GM23338 (cell line): ENCODE results near the gene DGKD. TPM values are rescaled to one million over a fixed set of nuclear protein-coding genes. Genes with fewer than 3 reads are reported as not detected.

Source experiments
- ATAC-seq: fragments of 200-7000 bp; cut with Tn5 transposase; 3 replicates; pipeline ENCODE4 v1.9.1; 2020
- DNase-seq: peaks from one replicate; pipeline ENCODE4 v3.0.0-alpha.2; 2015; ENCODE audit warnings: low spot score
- H2AFZ ChIP-seq: fragments of 200-600 bp; sonication (generic); 2 replicates; pipeline ENCODE4 v1.8.0; 2016; ENCODE audit warnings: antibody characterized with exemption, mild to moderate bottlenecking, moderate library complexity
- H3F3A ChIP-seq: fragments of 200-600 bp; sonication (generic); replicated peaks from 2 replicates; pipeline ENCODE4 v1.8.0; 2017; ENCODE audit warnings: antibody characterized with exemption, mixed run types, low read depth
- H3K27ac ChIP-seq: fragments of 200-600 bp; sonication (generic); 2 replicates; pipeline ENCODE4 v1.6.1; 2016; ENCODE audit warnings: low read depth
- H3K27me3 ChIP-seq: fragments of 200-600 bp; sonication (generic); 2 replicates; pipeline ENCODE4 v1.8.0; 2016; ENCODE audit warnings: mild to moderate bottlenecking, mixed run types, moderate library complexity; ENCODE audit not compliant: insufficient read depth
- H3K36me3 ChIP-seq: fragments of 200-600 bp; sonication (generic); 2 replicates; pipeline ENCODE4 v1.8.0; 2016; ENCODE audit warnings: mild to moderate bottlenecking; ENCODE audit not compliant: insufficient read depth
- H3K4me1 ChIP-seq: fragments of 200-600 bp; sonication (generic); 2 replicates; pipeline ENCODE4 v1.8.0; 2016; ENCODE audit warnings: mild to moderate bottlenecking, moderate library complexity; ENCODE audit not compliant: insufficient read depth
- H3K4me2 ChIP-seq: fragments of 200-600 bp; sonication (generic); 2 replicates; pipeline ENCODE4 v1.7.1; 2017; ENCODE audit warnings: mixed run types
- H3K4me3 ChIP-seq: fragments of 200-600 bp; sonication (generic); 2 replicates; pipeline ENCODE4 v1.6.1; 2016; ENCODE audit warnings: mixed run types
- H3K79me2 ChIP-seq: fragments of 200-600 bp; sonication (generic); replicated peaks from 2 replicates; pipeline ENCODE4 v1.8.0; 2017; ENCODE audit warnings: mild to moderate bottlenecking; ENCODE audit not compliant: insufficient read depth
- H3K9me2 ChIP-seq: fragments of 200-600 bp; sonication (generic); 2 replicates; pipeline ENCODE4 v1.8.0; 2017; ENCODE audit not compliant: insufficient read depth
- H4K20me1 ChIP-seq: fragments of 200-600 bp; sonication (generic); replicated peaks from 2 replicates; pipeline ENCODE4 v1.8.0; 2017; ENCODE audit warnings: mild to moderate bottlenecking; ENCODE audit not compliant: insufficient read depth
- H3K27ac Mint-ChIP-seq: 2 replicates; pipeline ENCODE4 v1.8.0; 2020; ENCODE audit warnings: inconsistent platforms, mild to moderate bottlenecking, moderate library complexity, mixed read lengths
- H3K27me3 Mint-ChIP-seq: 3 replicates; pipeline ENCODE4 v1.8.0; 2022; ENCODE audit warnings: low read depth, mild to moderate bottlenecking, moderate library complexity, mixed read lengths, inconsistent platforms; ENCODE audit not compliant: insufficient read depth, poor library complexity
- H3K36me3 Mint-ChIP-seq: 3 replicates; pipeline ENCODE4 v1.8.0; 2021; ENCODE audit warnings: low read depth, mild to moderate bottlenecking, inconsistent platforms, moderate library complexity, mixed read lengths
- H3K4me1 Mint-ChIP-seq: 3 replicates; pipeline ENCODE4 v1.8.0; 2020; ENCODE audit warnings: mild to moderate bottlenecking, inconsistent platforms, mixed read lengths
- H3K4me3 Mint-ChIP-seq: 3 replicates; pipeline ENCODE4 v1.8.0; 2021; ENCODE audit warnings: moderate library complexity, mild to moderate bottlenecking, inconsistent platforms, mixed read lengths
- H3K9me3 Mint-ChIP-seq: 3 replicates; pipeline ENCODE4 v1.8.0; 2020; ENCODE audit warnings: moderate library complexity, mild to moderate bottlenecking, inconsistent platforms, mixed read lengths
- CREB1 ChIP-seq: fragments of 250-450 bp; sonication (Bioruptor Pico); IDR thresholded peaks from 2 replicates; pipeline ENCODE4 v1.5.0; 2020; ENCODE audit warnings: low read depth, mild to moderate bottlenecking, moderate library complexity
- ETS1 ChIP-seq: IDR thresholded peaks from 2 replicates; pipeline ENCODE4 v1.6.1; 2016; ENCODE audit warnings: antibody characterized with exemption
- EZH2 ChIP-seq: fragments of 200-600 bp; sonication (generic); IDR thresholded peaks from one replicate; pipeline ENCODE4 v1.8.0; 2017; ENCODE audit warnings: antibody characterized with exemption, mild to moderate bottlenecking, low read depth; ENCODE audit not compliant: unreplicated experiment
- EZH2phosphoT487 ChIP-seq: fragments of 200-600 bp; sonication (generic); IDR thresholded peaks from one replicate; pipeline ENCODE4 v1.8.1; 2018; ENCODE audit warnings: antibody characterized with exemption; ENCODE audit not compliant: unreplicated experiment
- JUNB ChIP-seq: IDR thresholded peaks from one replicate; pipeline ENCODE4 v1.6.1; 2016; ENCODE audit warnings: antibody characterized with exemption; ENCODE audit not compliant: unreplicated experiment
- NANOG ChIP-seq: IDR thresholded peaks from 2 replicates; pipeline ENCODE4 v1.6.1; 2016; ENCODE audit warnings: antibody characterized with exemption, borderline replicate concordance
- POLR2AphosphoS5 ChIP-seq: IDR thresholded peaks from 2 replicates; pipeline ENCODE4 v1.6.1; 2016; ENCODE audit warnings: antibody characterized with exemption, low read depth
- REST ChIP-seq: IDR thresholded peaks from one replicate; pipeline ENCODE4 v1.6.1; 2018; ENCODE audit warnings: antibody characterized with exemption; ENCODE audit not compliant: unreplicated experiment
- STAT1 ChIP-seq: IDR thresholded peaks from one replicate; pipeline ENCODE4 v1.6.1; 2016; ENCODE audit warnings: antibody characterized with exemption; ENCODE audit not compliant: unreplicated experiment
- ZNF114 ChIP-seq: fragments of 250-450 bp; sonication (Bioruptor Pico); IDR thresholded peaks from 2 replicates; pipeline ENCODE4 v1.5.0; 2020; ENCODE audit warnings: mild to moderate bottlenecking, moderate library complexity
- ZNF331 ChIP-seq: fragments of 250-450 bp; sonication (Bioruptor Pico); IDR thresholded peaks from 2 replicates; pipeline ENCODE4 v1.5.0; 2020; ENCODE audit warnings: low read depth, mild to moderate bottlenecking, moderate library complexity
- polyA plus RNA-seq: library from polyadenylated mRNA; unstranded; fragments of >200 nt; fragmentation: Nextera tagmentation; extraction: Ambion mirVana; gene quantifications from 2 replicates; pipeline ENCODE4 v1.2.1, GENCODE V29; 2016
- total RNA-seq: library from RNA; depleted of rRNA; stranded (reverse); fragments of >200 nt; shearing (Covaris generic); gene quantifications from 2 replicates; pipeline ENCODE4 v1.2.3, GENCODE V29; 2014
- TF ChIP-seq, protein P1 (sequence below), 2 experiments: fragments of 200-600 bp in 1 of 2; sonication (generic) in 1 of 2; conservative IDR thresholded peaks; 2 replicates each; pipeline versions ENCODE4 v1.5.1 to v1.6.1; 2016 to 2017; ENCODE audit warnings: antibody characterized with exemption in 2 of 2, low read depth in 2 of 2, mild to moderate bottlenecking in 2 of 2, moderate library complexity in 1 of 2
- TF ChIP-seq, protein P2 (sequence below): fragments of 250-450 bp; sonication (Bioruptor Pico); IDR thresholded peaks from 2 replicates; pipeline ENCODE4 v1.5.0; 2020; ENCODE audit warnings: mild to moderate bottlenecking, moderate library complexity

Gene DGKD
- total and polyA plus RNA-seq, 2 experiments from 2014 or later = 11.1 to 23.4 TPM

DNA sequence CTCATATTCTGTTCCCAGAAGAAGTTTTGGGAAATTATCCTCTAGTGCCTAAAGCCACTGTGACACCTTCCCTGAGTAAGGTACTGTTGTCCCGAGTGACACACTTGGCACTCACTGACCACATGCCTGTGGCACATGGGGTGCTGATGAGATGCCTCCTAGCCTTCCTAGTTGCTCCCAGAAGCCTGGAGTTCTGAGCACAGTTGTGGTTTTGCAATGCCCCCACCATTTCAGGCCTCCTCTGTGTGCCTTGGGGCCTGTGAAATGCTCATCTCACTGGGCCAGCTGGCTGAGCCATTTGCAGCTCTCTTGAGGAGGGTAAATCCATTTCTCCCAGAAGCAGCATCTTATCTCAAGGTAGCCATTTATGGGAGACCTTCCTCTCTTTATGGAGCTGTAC is 91.8 kb downstream of the DGKD start:
- peaks cover 16% of the 10 kb centered on the region for H3K36me3 Mint-ChIP-seq
- Histone ChIP-seq H3K4me2 (no peak overlapping the region), H2AFZ (no peak overlapping the region), H3K4me1 (no peaks in the 10 kb centered on the region), H3K27me3 (no peaks in the 10 kb centered on the region), H3K4me3 (no peak overlapping the region), H3F3A (no peaks in the 10 kb centered on the region), H3K36me3 (no peaks in the 10 kb centered on the region), H3K79me2 (no peaks in the 10 kb centered on the region), H3K9me2 (no peaks in the 10 kb centered on the region), H4K20me1 (no peaks in the 10 kb centered on the region), H3K27ac (no peak overlapping the region)
- TF ChIP-seq ETS1 (no peak), ZNF114 (CRISPR knock-in tag) (no peak), NANOG (no peak), EZH2phosphoT487 (no peak), CREB1 (CRISPR knock-in tag) (no peak), EZH2 (no peak), ZNF331 (no peak), POLR2AphosphoS5 (no peak), JUNB (no peak), REST (no peak), STAT1 (no peak)
- TF ChIP-seq, protein P1, sequence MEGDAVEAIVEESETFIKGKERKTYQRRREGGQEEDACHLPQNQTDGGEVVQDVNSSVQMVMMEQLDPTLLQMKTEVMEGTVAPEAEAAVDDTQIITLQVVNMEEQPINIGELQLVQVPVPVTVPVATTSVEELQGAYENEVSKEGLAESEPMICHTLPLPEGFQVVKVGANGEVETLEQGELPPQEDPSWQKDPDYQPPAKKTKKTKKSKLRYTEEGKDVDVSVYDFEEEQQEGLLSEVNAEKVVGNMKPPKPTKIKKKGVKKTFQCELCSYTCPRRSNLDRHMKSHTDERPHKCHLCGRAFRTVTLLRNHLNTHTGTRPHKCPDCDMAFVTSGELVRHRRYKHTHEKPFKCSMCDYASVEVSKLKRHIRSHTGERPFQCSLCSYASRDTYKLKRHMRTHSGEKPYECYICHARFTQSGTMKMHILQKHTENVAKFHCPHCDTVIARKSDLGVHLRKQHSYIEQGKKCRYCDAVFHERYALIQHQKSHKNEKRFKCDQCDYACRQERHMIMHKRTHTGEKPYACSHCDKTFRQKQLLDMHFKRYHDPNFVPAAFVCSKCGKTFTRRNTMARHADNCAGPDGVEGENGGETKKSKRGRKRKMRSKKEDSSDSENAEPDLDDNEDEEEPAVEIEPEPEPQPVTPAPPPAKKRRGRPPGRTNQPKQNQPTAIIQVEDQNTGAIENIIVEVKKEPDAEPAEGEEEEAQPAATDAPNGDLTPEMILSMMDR (conservative IDR thresholded peaks at IDR 0.05; ENCODE audit: low read depth in 2 of 2) = no peak
- TF ChIP-seq, protein P2, sequence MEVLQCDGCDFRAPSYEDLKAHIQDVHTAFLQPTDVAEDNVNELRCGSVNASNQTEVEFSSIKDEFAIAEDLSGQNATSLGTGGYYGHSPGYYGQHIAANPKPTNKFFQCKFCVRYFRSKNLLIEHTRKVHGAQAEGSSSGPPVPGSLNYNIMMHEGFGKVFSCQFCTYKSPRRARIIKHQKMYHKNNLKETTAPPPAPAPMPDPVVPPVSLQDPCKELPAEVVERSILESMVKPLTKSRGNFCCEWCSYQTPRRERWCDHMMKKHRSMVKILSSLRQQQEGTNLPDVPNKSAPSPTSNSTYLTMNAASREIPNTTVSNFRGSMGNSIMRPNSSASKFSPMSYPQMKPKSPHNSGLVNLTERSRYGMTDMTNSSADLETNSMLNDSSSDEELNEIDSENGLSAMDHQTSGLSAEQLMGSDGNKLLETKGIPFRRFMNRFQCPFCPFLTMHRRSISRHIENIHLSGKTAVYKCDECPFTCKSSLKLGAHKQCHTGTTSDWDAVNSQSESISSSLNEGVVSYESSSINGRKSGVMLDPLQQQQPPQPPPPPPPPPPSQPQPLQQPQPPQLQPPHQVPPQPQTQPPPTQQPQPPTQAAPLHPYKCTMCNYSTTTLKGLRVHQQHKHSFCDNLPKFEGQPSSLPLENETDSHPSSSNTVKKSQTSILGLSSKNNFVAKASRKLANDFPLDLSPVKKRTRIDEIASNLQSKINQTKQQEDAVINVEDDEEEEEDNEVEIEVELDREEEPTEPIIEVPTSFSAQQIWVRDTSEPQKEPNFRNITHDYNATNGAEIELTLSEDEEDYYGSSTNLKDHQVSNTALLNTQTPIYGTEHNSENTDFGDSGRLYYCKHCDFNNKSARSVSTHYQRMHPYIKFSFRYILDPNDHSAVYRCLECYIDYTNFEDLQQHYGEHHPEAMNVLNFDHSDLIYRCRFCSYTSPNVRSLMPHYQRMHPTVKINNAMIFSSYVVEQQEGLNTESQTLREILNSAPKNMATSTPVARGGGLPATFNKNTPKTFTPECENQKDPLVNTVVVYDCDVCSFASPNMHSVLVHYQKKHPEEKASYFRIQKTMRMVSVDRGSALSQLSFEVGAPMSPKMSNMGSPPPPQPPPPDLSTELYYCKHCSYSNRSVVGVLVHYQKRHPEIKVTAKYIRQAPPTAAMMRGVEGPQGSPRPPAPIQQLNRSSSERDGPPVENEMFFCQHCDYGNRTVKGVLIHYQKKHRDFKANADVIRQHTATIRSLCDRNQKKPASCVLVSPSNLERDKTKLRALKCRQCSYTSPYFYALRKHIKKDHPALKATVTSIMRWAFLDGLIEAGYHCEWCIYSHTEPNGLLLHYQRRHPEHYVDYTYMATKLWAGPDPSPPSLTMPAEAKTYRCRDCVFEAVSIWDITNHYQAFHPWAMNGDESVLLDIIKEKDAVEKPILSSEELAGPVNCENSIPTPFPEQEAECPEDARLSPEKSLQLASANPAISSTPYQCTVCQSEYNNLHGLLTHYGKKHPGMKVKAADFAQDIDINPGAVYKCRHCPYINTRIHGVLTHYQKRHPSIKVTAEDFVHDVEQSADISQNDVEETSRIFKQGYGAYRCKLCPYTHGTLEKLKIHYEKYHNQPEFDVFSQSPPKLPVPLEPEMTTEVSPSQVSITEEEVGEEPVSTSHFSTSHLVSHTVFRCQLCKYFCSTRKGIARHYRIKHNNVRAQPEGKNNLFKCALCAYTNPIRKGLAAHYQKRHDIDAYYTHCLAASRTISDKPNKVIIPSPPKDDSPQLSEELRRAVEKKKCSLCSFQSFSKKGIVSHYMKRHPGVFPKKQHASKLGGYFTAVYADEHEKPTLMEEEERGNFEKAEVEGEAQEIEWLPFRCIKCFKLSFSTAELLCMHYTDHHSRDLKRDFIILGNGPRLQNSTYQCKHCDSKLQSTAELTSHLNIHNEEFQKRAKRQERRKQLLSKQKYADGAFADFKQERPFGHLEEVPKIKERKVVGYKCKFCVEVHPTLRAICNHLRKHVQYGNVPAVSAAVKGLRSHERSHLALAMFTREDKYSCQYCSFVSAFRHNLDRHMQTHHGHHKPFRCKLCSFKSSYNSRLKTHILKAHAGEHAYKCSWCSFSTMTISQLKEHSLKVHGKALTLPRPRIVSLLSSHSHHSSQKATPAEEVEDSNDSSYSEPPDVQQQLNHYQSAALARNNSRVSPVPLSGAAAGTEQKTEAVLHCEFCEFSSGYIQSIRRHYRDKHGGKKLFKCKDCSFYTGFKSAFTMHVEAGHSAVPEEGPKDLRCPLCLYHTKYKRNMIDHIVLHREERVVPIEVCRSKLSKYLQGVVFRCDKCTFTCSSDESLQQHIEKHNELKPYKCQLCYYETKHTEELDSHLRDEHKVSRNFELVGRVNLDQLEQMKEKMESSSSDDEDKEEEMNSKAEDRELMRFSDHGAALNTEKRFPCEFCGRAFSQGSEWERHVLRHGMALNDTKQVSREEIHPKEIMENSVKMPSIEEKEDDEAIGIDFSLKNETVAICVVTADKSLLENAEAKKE (CRISPR knock-in tag) = no peak
- peaks cover 17% of the 10 kb centered on the region for H3K27me3 Mint-ChIP-seq
- no peak for ATAC-seq
- H3K27ac Mint-ChIP-seq = no peak overlapping the region
- H3K4me3 Mint-ChIP-seq = no peak overlapping the region
- peaks cover 2% of the 10 kb centered on the region; the same call in 1 of the 3 replicates for H3K9me3 Mint-ChIP-seq
- H3K4me1 Mint-ChIP-seq = peaks cover 9% of the 10 kb centered on the region
- no peak for DNase-seq
